GM12878 (cell line): ENCODE data around the gene CD58. TPM values are rescaled to one million over a fixed set of nuclear protein-coding genes. Genes with fewer than 3 reads are reported as not detected.
A peak's percentile ranks its signal among the peaks of the same experiment; 100 is the strongest.

Experiments used
- BHLHE40 ChIP-seq, 2 experiments: fragments of 450-650 bp in 1 of 2; IDR thresholded peaks; 2 replicates each; pipeline ENCODE4 v1.6.1; 2011 to 2017; ENCODE audit warnings: low read depth in 2 of 2, borderline replicate concordance in 1 of 2, improper control_type of control experiment in 1 of 2, low read length in 1 of 2, mild to moderate bottlenecking in 1 of 2
- CHD2 ChIP-seq: IDR thresholded peaks from 2 replicates; pipeline ENCODE4 v1.6.1; 2011; ENCODE audit warnings: low read depth, low read length, improper control_type of control experiment, borderline replicate concordance
- CHD4 ChIP-seq: fragments of 200-600 bp; sonication (generic); IDR thresholded peaks from 2 replicates; pipeline ENCODE4 v1.6.1; 2016; ENCODE audit warnings: mild to moderate bottlenecking
- ETV6 ChIP-seq, 2 experiments: fragments of 450-650 bp in 1 of 2; IDR thresholded peaks in 1 of 2; conservative IDR thresholded peaks in 1 of 2; 2 replicates each; pipeline ENCODE4 v1.6.1; 2014; ENCODE audit warnings: antibody characterized with exemption in 1 of 2, borderline replicate concordance in 1 of 2, low read depth in 1 of 2, mild to moderate bottlenecking in 1 of 2, moderate library complexity in 1 of 2
- FOXK2 ChIP-seq: fragments of 450-650 bp; IDR thresholded peaks from 2 replicates; pipeline ENCODE4 v1.6.1; 2017; ENCODE audit warnings: mild to moderate bottlenecking, moderate library complexity
- GATAD2B ChIP-seq: fragments of 450-650 bp; conservative IDR thresholded peaks from 2 replicates; pipeline ENCODE4 v1.6.1; 2017; ENCODE audit warnings: low read depth, mild to moderate bottlenecking, moderate library complexity
- HSF1 ChIP-seq: fragments of 150-350 bp; IDR thresholded peaks from 2 replicates; pipeline ENCODE4 v1.6.1; 2014; ENCODE audit warnings: mild to moderate bottlenecking, low read depth, low read length
- IKZF2 ChIP-seq, 2 experiments: fragments of 450-650 bp; IDR thresholded peaks; 2 replicates each; pipeline ENCODE4 v1.6.1; 2017; ENCODE audit warnings: mild to moderate bottlenecking in 2 of 2, moderate library complexity in 2 of 2
- JUND ChIP-seq: IDR thresholded peaks from 2 replicates; pipeline ENCODE4 v1.6.1; 2012; ENCODE audit warnings: low read depth, mild to moderate bottlenecking, low read length, improper control_type of control experiment, moderate library complexity
- MXI1 ChIP-seq: fragments of 150-350 bp; IDR thresholded peaks from 2 replicates; pipeline ENCODE4 v1.6.1; 2011; ENCODE audit warnings: low read depth, mild to moderate bottlenecking, inconsistent platforms, low read length, improper control_type of control experiment
- NBN ChIP-seq: fragments of 450-650 bp; IDR thresholded peaks from 2 replicates; pipeline ENCODE4 v1.6.1; 2016
- NKRF ChIP-seq: fragments of 450-650 bp; conservative IDR thresholded peaks from 2 replicates; pipeline ENCODE4 v1.6.1; 2017; ENCODE audit warnings: mild to moderate bottlenecking, moderate library complexity
- PAX5 ChIP-seq: IDR thresholded peaks from 2 replicates; pipeline ENCODE4 v1.6.1; 2011; ENCODE audit warnings: low read depth, low read length, borderline replicate concordance
- PAX8 ChIP-seq: fragments of 450-650 bp; IDR thresholded peaks from 2 replicates; pipeline ENCODE4 v1.6.1; 2017; ENCODE audit warnings: mild to moderate bottlenecking, moderate library complexity
- RB1 ChIP-seq: fragments of 450-650 bp; formaldehyde crosslinking; IDR thresholded peaks from 2 replicates; pipeline ENCODE4 v1.6.1; 2017; ENCODE audit warnings: mild to moderate bottlenecking, borderline replicate concordance
- SREBF1 ChIP-seq: IDR thresholded peaks from 2 replicates; pipeline ENCODE4 v1.6.1; 2012; ENCODE audit warnings: mild to moderate bottlenecking, low read length
- WRNIP1 ChIP-seq: IDR thresholded peaks from 2 replicates; pipeline ENCODE4 v1.6.1; 2011; ENCODE audit warnings: low read depth, low read length, improper control_type of control experiment, borderline replicate concordance
- ZNF274 ChIP-seq: IDR thresholded peaks from one replicate; pipeline ENCODE4 v1.8.0; 2011; ENCODE audit not compliant: insufficient read length, insufficient read depth
- polyA plus RNA-seq, 11 experiments: library from polyadenylated mRNA; depleted of rRNA in 4 of 11; unstranded in 6 of 11; stranded (reverse) in 5 of 11; fragments of >200 nt; fragmentation: Nextera tagmentation in 4 of 11; fragmentation: Illumina TruSeq in 1 of 11; extraction: Ambion mirVana in 4 of 11; extraction: Trizol in 1 of 11; gene quantifications; 1 replicate in 1 of 11; 2 replicates in 10 of 11; pipeline versions ENCODE4 v1.2.1 to v1.2.3, GENCODE V29; 2011 to 2016; ENCODE audit warnings: inconsistent platforms in 2 of 11, missing spikeins in 2 of 11, low read depth in 1 of 11
- total RNA-seq, 4 experiments: library from RNA; depleted of rRNA in 3 of 4; stranded (reverse); fragments of >200 nt in 3 of 4; fragmentation: Illumina TruSeq in 1 of 4; extraction: Trizol in 1 of 4; gene quantifications; 2 replicates each; pipeline versions ENCODE4 v1.2.1 to v1.2.3, GENCODE V29; 2013 to 2021
- TF ChIP-seq, protein P1 (sequence below): IDR thresholded peaks from 2 replicates; pipeline ENCODE4 v1.6.1; 2012; ENCODE audit warnings: low read depth, low read length, improper control_type of control experiment
- TF ChIP-seq, protein P2 (sequence below): fragments of 450-650 bp; formaldehyde crosslinking; IDR thresholded peaks from 2 replicates; pipeline ENCODE4 v1.4.0; 2020; ENCODE audit warnings: mild to moderate bottlenecking, moderate library complexity
- TF ChIP-seq, protein P3 (sequence below): fragments of 450-650 bp; IDR thresholded peaks from 2 replicates; pipeline ENCODE4 v1.6.1; 2017; ENCODE audit warnings: low read depth, mild to moderate bottlenecking, moderate library complexity

Gene CD58
- total and polyA plus RNA-seq, 10 of the 15 experiments (the other 5 are each of a cell fraction or from before 2014, with no cell fraction given) = 70.4 to 252 (median 129) TPM

- TF ChIP-seq NKRF (no peak), CHD2 (peak; percentile 61; the same call in 1 of the 2 replicates), NBN (peak; percentile 96), BHLHE40 (IDR thresholded peaks at IDR 0.05; ENCODE audit: borderline replicate concordance in 1 of 2, low read depth in 2 of 2, low read length in 1 of 2) (peak; percentile 57 to 63; a peak in 3 of 4 replicates), PAX5 (peak; percentile 84), ETV6 (conservative IDR thresholded peaks at IDR 0.05 in 1 of 2, IDR thresholded peaks at IDR 0.05 in 1 of 2; ENCODE audit: borderline replicate concordance in 1 of 2, low read depth in 1 of 2) (peak in 1 of 2 experiments; percentile 91; a peak in 2 of 4 replicates), JUND (peak; percentile 39; the same call in 1 of the 2 replicates), IKZF2 (IDR thresholded peaks at IDR 0.05) (peak; percentile 86 to 94), MXI1 (peak; percentile 73), WRNIP1 (0 out of 2 replicates have a peak, but pooled peaks have one; percentile 56), PAX8 (no peak), RB1 (no peak), ZNF274 (no peak), GATAD2B (no peak; the same call in 1 of the 2 replicates), CHD4 (no peak), HSF1 (no peak), FOXK2 (no peak), SREBF1 (no peak)
- TF ChIP-seq, protein P1, sequence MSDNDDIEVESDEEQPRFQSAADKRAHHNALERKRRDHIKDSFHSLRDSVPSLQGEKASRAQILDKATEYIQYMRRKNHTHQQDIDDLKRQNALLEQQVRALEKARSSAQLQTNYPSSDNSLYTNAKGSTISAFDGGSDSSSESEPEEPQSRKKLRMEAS = peak; percentile 86
- TF ChIP-seq, protein P2, sequence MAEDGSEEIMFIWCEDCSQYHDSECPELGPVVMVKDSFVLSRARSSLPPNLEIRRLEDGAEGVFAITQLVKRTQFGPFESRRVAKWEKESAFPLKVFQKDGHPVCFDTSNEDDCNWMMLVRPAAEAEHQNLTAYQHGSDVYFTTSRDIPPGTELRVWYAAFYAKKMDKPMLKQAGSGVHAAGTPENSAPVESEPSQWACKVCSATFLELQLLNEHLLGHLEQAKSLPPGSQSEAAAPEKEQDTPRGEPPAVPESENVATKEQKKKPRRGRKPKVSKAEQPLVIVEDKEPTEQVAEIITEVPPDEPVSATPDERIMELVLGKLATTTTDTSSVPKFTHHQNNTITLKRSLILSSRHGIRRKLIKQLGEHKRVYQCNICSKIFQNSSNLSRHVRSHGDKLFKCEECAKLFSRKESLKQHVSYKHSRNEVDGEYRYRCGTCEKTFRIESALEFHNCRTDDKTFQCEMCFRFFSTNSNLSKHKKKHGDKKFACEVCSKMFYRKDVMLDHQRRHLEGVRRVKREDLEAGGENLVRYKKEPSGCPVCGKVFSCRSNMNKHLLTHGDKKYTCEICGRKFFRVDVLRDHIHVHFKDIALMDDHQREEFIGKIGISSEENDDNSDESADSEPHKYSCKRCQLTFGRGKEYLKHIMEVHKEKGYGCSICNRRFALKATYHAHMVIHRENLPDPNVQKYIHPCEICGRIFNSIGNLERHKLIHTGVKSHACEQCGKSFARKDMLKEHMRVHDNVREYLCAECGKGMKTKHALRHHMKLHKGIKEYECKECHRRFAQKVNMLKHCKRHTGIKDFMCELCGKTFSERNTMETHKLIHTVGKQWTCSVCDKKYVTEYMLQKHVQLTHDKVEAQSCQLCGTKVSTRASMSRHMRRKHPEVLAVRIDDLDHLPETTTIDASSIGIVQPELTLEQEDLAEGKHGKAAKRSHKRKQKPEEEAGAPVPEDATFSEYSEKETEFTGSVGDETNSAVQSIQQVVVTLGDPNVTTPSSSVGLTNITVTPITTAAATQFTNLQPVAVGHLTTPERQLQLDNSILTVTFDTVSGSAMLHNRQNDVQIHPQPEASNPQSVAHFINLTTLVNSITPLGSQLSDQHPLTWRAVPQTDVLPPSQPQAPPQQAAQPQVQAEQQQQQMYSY (CRISPR knock-in tag) = no peak
- TF ChIP-seq, protein P3, sequence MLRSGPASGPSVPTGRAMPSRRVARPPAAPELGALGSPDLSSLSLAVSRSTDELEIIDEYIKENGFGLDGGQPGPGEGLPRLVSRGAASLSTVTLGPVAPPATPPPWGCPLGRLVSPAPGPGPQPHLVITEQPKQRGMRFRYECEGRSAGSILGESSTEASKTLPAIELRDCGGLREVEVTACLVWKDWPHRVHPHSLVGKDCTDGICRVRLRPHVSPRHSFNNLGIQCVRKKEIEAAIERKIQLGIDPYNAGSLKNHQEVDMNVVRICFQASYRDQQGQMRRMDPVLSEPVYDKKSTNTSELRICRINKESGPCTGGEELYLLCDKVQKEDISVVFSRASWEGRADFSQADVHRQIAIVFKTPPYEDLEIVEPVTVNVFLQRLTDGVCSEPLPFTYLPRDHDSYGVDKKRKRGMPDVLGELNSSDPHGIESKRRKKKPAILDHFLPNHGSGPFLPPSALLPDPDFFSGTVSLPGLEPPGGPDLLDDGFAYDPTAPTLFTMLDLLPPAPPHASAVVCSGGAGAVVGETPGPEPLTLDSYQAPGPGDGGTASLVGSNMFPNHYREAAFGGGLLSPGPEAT = peak; percentile 86
These were observed 14.4 kb downstream of the CD58 start (continued) for GRCh38 chr1:116556289-116557006.
